Measurements from ENCODE around the gene TAMM41.
"Not testable (repeated sequence)": the region's sequence is repeated elsewhere in the genome, so short reads cannot be mapped to it uniquely, and the experiment has no call there.

Gene TAMM41

GRCh38 chr3:11846281-11847266 is at the start of gene TAMM41:
Gene TAMM41, minus strand, starts transcription at chr3:11846885. Its CDS starts 249 bp downstream, at chr3:11846636.
- peak; percentile 93 for DNase-seq (ENCODE audit: low spot score)

- DNase-seq (ENCODE audit: low spot score), result no peak
These were observed 32.2 kb upstream of the TAMM41 start for GRCh38 chr3:11878837-11879236.

- DNase-seq (ENCODE audit: low spot score), result not testable (repeated sequence)
These were observed 28.0 kb upstream of the TAMM41 start for GRCh38 chr3:11874707-11875106.

- DNase-seq (ENCODE audit: low spot score), result not testable (repeated sequence)
These were observed 17.1 kb upstream of the TAMM41 start for GRCh38 chr3:11863739-11864138.

- not testable (repeated sequence) for DNase-seq (ENCODE audit: low spot score)
These were observed 15.9 kb upstream of the TAMM41 start for GRCh38 chr3:11862584-11862983.

GRCh38 chr3:11862145-11862544 is 15.5 kb upstream of the TAMM41 start:
- DNase-seq (ENCODE audit: low spot score), result not testable (repeated sequence)

GRCh38 chr3:11860213-11860612 is 13.5 kb upstream of the TAMM41 start:
- DNase-seq (ENCODE audit: low spot score), result not testable (repeated sequence)

GRCh38 chr3:11853450-11853849 is 6.8 kb upstream of the TAMM41 start:
- DNase-seq (ENCODE audit: low spot score), result no peak

- no peak for DNase-seq (ENCODE audit: low spot score)
These were observed 3.3 kb upstream of the TAMM41 start for GRCh38 chr3:11850003-11850402.

- no peak for DNase-seq (ENCODE audit: low spot score)
These were observed 922 bp upstream of the TAMM41 start for GRCh38 chr3:11847607-11848006.

- no peak for DNase-seq (ENCODE audit: low spot score)
These were observed 1.0 kb downstream of the TAMM41 start for GRCh38 chr3:11845651-11846050.

- no peak for DNase-seq (ENCODE audit: low spot score)
These were observed 1.8 kb downstream of the TAMM41 start for GRCh38 chr3:11844891-11845290.

GRCh38 chr3:11835028-11835639 is 11.6 kb downstream of the TAMM41 start:
- DNase-seq (ENCODE audit: low spot score), result no peak

GRCh38 chr3:11832981-11833905 is 13.4 kb downstream of the TAMM41 start:
- no peak for DNase-seq (ENCODE audit: low spot score)

- DNase-seq (ENCODE audit: low spot score), result no peak
These were observed 17.3 kb downstream of the TAMM41 start for GRCh38 chr3:11829416-11829815.

GRCh38 chr3:11826628-11827265 is 19.9 kb downstream of the TAMM41 start:
- DNase-seq (ENCODE audit: low spot score), result no peak

GRCh38 chr3:11825301-11825700 is 21.4 kb downstream of the TAMM41 start:
- no peak for DNase-seq (ENCODE audit: low spot score)

- DNase-seq (ENCODE audit: low spot score), result no peak
These were observed 26.1 kb downstream of the TAMM41 start for GRCh38 chr3:11820531-11821041.

- DNase-seq (ENCODE audit: low spot score), result no peak
These were observed 27.5 kb downstream of the TAMM41 start for GRCh38 chr3:11819146-11819689.

- no peak for DNase-seq (ENCODE audit: low spot score)
These were observed 28.7 kb downstream of the TAMM41 start for GRCh38 chr3:11818033-11818432.

- no peak for DNase-seq (ENCODE audit: low spot score)
These were observed 31.6 kb downstream of the TAMM41 start for GRCh38 chr3:11815111-11815510.

All from left forelimb (tissue), 1 donor.